Transverse colon (tissue), 4 donors: ENCODE measurements around the gene FZD10.

Experiments
- CTCF ChIP-seq, 5 experiments: fragments of 200-600 bp in 3 of 5; fragments of 450-650 bp in 2 of 5; sonication (generic) in 3 of 5; IDR thresholded peaks; 1 replicate in 2 of 5; 2 replicates in 3 of 5; pipeline ENCODE4 v1.5.1; 2016 to 2017; ENCODE audit warnings: antibody characterized with exemption in 5 of 5, inconsistent platforms in 3 of 5, mild to moderate bottlenecking in 2 of 5, moderate library complexity in 1 of 5
- EP300 ChIP-seq: sonication (generic); formaldehyde crosslinking; IDR thresholded peaks from one replicate; pipeline ENCODE4 v1.6.1; 2017; ENCODE audit warnings: antibody characterized with exemption, low read depth
- POLR2A ChIP-seq: fragments of 450-650 bp; IDR thresholded peaks from one replicate; pipeline ENCODE4 v1.6.1; 2016; ENCODE audit warnings: antibody characterized with exemption, mild to moderate bottlenecking, moderate library complexity
- POLR2AphosphoS5 ChIP-seq, 3 donors: sonication (generic); formaldehyde crosslinking; IDR thresholded peaks; one replicate each; pipeline ENCODE4 v1.6.1; 2016; ENCODE audit warnings: antibody characterized with exemption in 3 of 3

GRCh38 chr12:130115646-130116045 lies 46.6 kb upstream of the FZD10 start:
- TF ChIP-seq POLR2AphosphoS5 (IDR thresholded peaks at IDR 0.05) (no peak), CTCF (IDR thresholded peaks at IDR 0.05) (no peak), POLR2A (no peak), EP300 (no peak)
